ENCODE measurements around the gene RAPGEF1. TPM values are rescaled to one million over a fixed set of nuclear protein-coding genes. Genes with fewer than 3 reads are reported as not detected.

RAPGEF1 gene
- total RNA-seq, 1 donor: 33.7 TPM

- no peak overlapping the region for H3K4me3 ChIP-seq (ENCODE audit: low read depth, low read length)
- DNase-seq (ENCODE audit: low read depth): no peak
- TF ChIP-seq CTCF (IDR thresholded peaks at IDR 0.05; ENCODE audit: insufficient read depth, low read length): no peak
Measured at GRCh38 chr9:131734781-131735180, 5.1 kb downstream of the RAPGEF1 start.

GRCh38 chr9:131734165-131734610 is 5.7 kb downstream of the RAPGEF1 start:
- no peak for DNase-seq (ENCODE audit: low read depth)
- TF ChIP-seq CTCF (IDR thresholded peaks at IDR 0.05; ENCODE audit: insufficient read depth, low read length): no peak

GRCh38 chr9:131733541-131734061 is 6.3 kb downstream of the RAPGEF1 start:
- no peak overlapping the region for H3K4me3 ChIP-seq (ENCODE audit: low read depth, low read length)
- DNase-seq (ENCODE audit: low read depth): peak; percentile 97
- no peak for TF ChIP-seq CTCF (IDR thresholded peaks at IDR 0.05; ENCODE audit: insufficient read depth, low read length)

More at GRCh38 chr9:131734165-131734610, 5.7 kb downstream of the RAPGEF1 start:
- H3K4me3 ChIP-seq (ENCODE audit: low read depth, low read length): peak overlapping the region; percentile 34

- TF ChIP-seq CTCF (IDR thresholded peaks at IDR 0.05; ENCODE audit: insufficient read depth, low read length): no peak
- no peak for DNase-seq (ENCODE audit: low read depth)
- no peak overlapping the region for H3K4me3 ChIP-seq (ENCODE audit: low read depth, low read length)
Measured at GRCh38 chr9:131732636-131733289, 7.1 kb downstream of the RAPGEF1 start.

- no peak for TF ChIP-seq CTCF (IDR thresholded peaks at IDR 0.05; ENCODE audit: insufficient read depth, low read length)
- DNase-seq (ENCODE audit: low read depth): peak; percentile 52
- H3K4me3 ChIP-seq (ENCODE audit: low read depth, low read length): no peak overlapping the region
Measured at GRCh38 chr9:131732061-131732526, 7.8 kb downstream of the RAPGEF1 start.

GRCh38 chr9:131731644-131732043 is 8.2 kb downstream of the RAPGEF1 start:
- no peak overlapping the region for H3K4me3 ChIP-seq (ENCODE audit: low read depth, low read length)
- DNase-seq (ENCODE audit: low read depth): no peak
- TF ChIP-seq CTCF (IDR thresholded peaks at IDR 0.05; ENCODE audit: insufficient read depth, low read length): no peak
